HPDE6-E6E7 (cell line): ENCODE measurements around the gene PGC.
A peak's percentile ranks its signal among the peaks of the same experiment; 100 is the strongest.

Source experiments
- DNase-seq: peaks from one replicate; pipeline ENCODE4 v3.0.0; 2011; ENCODE audit warnings: missing footprints; ENCODE audit errors: extremely low spot score

The PGC gene

GRCh38 chr6:41747256-41748101, at the start of gene PGC:
TSS of gene PGC (minus strand) at chr6:41747397. CDS start at chr6:41747334, 63 bp downstream.
- DNase-seq = no peak

- DNase-seq = no peak
Observed at GRCh38 chr6:41796474-41796873, 49.3 kb upstream of the PGC start.

- no peak for DNase-seq
Observed at GRCh38 chr6:41791984-41792383, 44.8 kb upstream of the PGC start.

GRCh38 chr6:41791305-41791704, 44.1 kb upstream of the PGC start:
- no peak for DNase-seq

GRCh38 chr6:41790045-41790444, 42.8 kb upstream of the PGC start:
- DNase-seq = no peak

DNA sequence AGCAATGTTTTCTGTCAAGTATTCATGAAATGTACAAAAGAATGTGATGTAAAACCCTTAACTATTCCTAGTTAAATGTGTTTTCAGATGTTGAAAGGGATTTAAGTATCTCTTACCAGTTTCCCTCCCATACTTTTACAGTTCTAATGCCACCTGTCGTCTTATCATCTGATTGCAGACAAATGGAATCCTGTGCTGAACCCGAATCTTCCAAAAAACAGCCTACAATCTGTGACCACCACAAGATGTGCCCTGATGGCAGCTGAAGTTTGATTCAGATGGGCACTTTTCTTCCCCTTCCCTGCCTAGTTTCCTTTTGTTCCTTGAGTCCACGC, 42.2 kb upstream of the PGC start:
- DNase-seq = no peak

DNA sequence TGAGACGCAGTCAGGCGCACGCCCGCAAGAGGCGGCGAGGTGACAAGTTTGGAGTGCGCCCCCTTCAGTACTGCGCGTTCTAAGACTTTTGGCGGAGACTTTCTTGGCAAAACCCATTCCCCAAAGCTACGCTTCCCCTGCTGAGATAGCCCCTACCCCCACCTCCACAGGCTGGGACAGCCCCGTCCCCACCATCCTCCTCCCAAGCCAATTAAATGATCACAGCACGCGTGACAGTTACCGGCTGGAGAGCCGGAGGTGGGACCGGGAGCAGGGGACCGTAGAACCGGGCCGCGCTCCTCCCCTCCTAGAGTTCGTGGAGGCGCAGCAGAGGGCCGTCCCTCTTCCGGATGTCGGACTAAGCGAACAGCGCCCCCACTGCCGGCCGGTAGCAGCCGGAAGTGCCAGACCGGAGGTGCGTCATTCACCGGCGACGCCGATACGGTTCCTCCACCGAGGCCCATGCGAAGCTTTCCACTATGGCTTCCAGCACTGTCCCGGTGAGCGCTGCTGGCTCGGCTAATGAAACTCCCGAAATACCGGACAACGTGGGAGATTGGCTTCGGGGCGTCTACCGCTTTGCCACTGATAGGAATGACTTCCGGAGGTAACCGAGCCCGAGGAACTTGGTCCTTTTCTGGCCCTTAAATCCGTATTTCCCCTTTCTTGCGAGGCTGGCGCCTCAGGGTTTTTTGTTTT, 40.2 kb upstream of the PGC start, which contains the start of gene TOMM6:
Gene TOMM6 (plus strand): TSS at position 476 of the 699 bp plus-strand sequence. CDS start 4 bp downstream, at position 480.
- DNase-seq = peak; percentile 80

- DNase-seq = peak; percentile 79
Observed at GRCh38 chr6:41786451-41787218, 39.4 kb upstream of the PGC start.

- DNase-seq = no peak
Observed at GRCh38 chr6:41785689-41786450, 38.7 kb upstream of the PGC start.

- DNase-seq = no peak
Observed at GRCh38 chr6:41785254-41785653, 38.1 kb upstream of the PGC start.

GRCh38 chr6:41784581-41785171, 37.5 kb upstream of the PGC start:
- DNase-seq = no peak

DNA sequence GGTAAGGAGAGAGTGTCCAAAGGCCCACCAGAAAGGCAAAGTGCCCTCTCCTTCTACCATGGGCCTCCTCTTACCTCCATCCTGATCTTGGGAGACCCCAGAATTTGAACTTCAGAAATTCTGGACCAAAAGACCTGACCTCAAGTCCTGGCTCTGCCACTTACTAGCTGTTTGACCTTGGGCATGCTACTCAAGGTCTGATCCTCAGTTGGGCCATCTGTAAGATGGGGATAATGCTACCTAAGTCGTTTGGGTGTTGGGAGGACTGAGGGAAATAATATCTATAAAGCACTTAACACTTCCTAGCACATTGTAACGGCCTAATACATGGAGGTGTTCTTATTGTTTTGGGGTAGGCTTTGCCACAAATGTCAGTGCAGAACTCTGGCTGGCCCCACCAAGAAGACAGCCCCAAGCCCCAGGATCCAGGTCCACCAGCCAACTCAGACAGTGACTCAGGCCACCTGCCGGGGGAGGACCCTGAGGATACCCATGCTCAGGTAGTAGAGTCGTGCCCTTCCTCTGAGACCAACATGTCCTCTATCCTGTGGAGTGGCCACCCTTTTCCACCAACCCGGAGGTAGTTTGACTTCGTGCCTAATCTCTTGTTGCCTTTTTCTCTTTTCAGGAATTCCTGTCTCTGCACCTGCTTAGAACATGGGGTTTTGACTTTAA, 36.0 kb upstream of the PGC start:
- DNase-seq = no peak

- no peak for DNase-seq
Observed at GRCh38 chr6:41781366-41781730, 34.2 kb upstream of the PGC start.

GRCh38 chr6:41780551-41781365, 33.6 kb upstream of the PGC start, which contains the start of gene PRICKLE4:
TSS of gene PRICKLE4 (plus strand) at chr6:41780782. CDS start at chr6:41783474, 2,692 bp downstream.
- DNase-seq = peak; percentile 58

- DNase-seq = peak; percentile 73
Observed at GRCh38 chr6:41779788-41780550, 32.8 kb upstream of the PGC start, which contains the start of gene FRS3. TSS of gene FRS3 (minus strand) at chr6:41779900. CDS start at chr6:41776987, 2,913 bp downstream.

GRCh38 chr6:41779336-41779735, 32.1 kb upstream of the PGC start:
- DNase-seq = no peak

GRCh38 chr6:41778895-41779294, 31.7 kb upstream of the PGC start:
- DNase-seq = no peak

DNA sequence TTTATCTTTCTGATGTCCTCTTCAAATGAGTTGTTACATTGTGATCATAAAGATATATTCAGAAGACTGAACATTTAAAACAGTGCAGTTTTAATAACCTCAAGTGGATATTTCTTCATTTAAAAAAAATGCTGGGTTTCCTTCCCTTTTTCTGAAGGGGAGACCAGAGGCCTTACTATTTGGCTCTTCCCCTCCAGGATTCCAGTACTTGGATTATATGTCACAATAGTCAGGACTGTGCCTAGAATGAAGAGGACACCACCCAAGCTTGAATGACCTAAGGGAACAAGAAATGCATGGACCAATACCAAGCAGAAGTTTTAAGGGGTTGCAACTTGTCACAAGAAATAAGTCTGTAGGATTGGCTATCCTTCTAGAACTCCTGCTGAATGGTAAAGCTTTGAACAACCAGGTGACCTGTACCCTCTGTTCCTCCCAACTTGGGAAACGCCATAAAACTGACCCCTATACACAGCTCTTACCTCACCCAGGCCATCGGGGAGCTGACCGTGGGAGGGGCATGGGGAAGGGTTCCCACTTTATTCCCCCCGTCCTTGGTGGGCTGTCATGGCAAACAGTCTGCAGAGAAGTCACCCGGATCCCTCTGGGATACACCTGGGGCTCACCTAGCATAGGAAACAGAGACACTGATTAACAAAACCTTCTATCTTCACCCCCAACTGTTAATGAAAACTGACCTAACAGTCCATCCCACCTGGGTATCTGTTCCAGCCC, 30.5 kb upstream of the PGC start:
- DNase-seq = no peak
